ENCODE results near the gene RFC4.

DNA sequence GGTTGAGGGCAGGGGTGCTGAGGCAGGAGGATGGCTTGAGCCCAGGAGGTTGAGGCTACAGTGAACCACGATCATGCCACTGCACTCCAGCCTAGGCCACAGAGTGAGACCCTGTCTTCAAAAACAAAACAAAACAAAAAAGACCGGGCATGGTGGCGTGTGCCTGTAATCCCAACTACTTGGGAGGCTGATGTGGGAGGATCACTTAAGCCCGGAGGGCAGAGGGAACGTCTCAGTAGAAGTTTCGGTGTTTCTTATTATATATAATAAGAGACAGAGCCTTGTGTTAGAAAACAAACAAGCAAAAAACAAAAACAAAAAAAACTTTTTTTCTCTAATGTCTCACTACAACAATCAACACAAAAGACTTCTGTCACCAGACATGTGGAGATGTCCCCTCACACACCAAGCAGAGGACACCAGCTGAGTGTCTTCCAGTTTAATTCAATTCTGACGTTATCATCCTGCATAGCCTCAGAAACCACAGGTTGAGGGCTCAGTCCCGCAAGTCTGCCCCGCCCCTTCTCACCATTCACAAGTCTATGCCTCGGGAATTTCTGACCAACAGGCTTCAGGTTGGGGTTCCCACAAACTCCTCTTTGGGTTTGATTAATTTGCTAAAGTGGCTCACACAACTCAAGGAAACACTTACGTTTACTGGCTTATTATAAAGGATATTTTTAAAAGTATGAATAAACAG lies 46.9 kb downstream of the RFC4 start:
- TF ChIP-seq EP300 (IDR thresholded peaks at IDR 0.05) (no peak), CTCF (IDR thresholded peaks at IDR 0.05) (no peak), POLR2A (IDR thresholded peaks at IDR 0.05) (no peak), POLR2AphosphoS5 (IDR thresholded peaks at IDR 0.05) (no peak)
